HL-60 (cell line): ENCODE measurements around the gene BHLHE40.

Source experiments
- GABPA ChIP-seq: IDR thresholded peaks from 2 replicates; pipeline ENCODE4 v1.6.1; 2012; ENCODE audit warnings: low read depth
- POLR2AphosphoS5 ChIP-seq: IDR thresholded peaks from 2 replicates; pipeline ENCODE4 v1.6.1; 2012; ENCODE audit warnings: low read depth
- SPI1 ChIP-seq: IDR thresholded peaks from 2 replicates; pipeline ENCODE4 v1.6.1; 2012; ENCODE audit warnings: low read depth, mild to moderate bottlenecking, borderline replicate concordance
- TF ChIP-seq, protein P1 (sequence below): IDR thresholded peaks from one replicate; pipeline ENCODE4 v1.5.1; 2011; ENCODE audit warnings: low read length, control low read depth, inconsistent platforms; ENCODE audit not compliant: insufficient read depth
- TF ChIP-seq, protein P2 (sequence below): IDR thresholded peaks from 2 replicates; pipeline ENCODE4 v1.6.1; 2012; ENCODE audit warnings: low read depth; ENCODE audit not compliant: insufficient replicate concordance

DNA sequence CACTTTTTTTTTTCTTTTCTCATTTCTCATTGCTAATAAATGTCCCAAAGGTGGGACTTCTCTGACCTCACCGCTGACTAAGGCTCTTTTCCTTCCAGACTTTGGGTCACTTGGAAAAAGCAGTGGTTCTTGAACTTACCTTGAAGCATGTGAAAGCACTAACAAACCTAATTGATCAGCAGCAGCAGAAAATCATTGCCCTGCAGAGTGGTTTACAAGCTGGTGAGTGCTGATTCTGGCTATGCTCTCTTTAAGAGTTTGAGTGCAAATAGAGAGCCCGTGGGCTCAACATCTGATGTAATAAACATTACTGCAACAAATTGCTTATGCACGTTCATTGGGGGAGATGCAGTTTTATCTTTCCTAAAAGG, 2.0 kb downstream of the BHLHE40 start:
- TF ChIP-seq, protein P1, sequence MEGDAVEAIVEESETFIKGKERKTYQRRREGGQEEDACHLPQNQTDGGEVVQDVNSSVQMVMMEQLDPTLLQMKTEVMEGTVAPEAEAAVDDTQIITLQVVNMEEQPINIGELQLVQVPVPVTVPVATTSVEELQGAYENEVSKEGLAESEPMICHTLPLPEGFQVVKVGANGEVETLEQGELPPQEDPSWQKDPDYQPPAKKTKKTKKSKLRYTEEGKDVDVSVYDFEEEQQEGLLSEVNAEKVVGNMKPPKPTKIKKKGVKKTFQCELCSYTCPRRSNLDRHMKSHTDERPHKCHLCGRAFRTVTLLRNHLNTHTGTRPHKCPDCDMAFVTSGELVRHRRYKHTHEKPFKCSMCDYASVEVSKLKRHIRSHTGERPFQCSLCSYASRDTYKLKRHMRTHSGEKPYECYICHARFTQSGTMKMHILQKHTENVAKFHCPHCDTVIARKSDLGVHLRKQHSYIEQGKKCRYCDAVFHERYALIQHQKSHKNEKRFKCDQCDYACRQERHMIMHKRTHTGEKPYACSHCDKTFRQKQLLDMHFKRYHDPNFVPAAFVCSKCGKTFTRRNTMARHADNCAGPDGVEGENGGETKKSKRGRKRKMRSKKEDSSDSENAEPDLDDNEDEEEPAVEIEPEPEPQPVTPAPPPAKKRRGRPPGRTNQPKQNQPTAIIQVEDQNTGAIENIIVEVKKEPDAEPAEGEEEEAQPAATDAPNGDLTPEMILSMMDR = no peak
- TF ChIP-seq POLR2AphosphoS5 (no peak), GABPA (no peak), SPI1 (no peak)
- TF ChIP-seq, protein P2, sequence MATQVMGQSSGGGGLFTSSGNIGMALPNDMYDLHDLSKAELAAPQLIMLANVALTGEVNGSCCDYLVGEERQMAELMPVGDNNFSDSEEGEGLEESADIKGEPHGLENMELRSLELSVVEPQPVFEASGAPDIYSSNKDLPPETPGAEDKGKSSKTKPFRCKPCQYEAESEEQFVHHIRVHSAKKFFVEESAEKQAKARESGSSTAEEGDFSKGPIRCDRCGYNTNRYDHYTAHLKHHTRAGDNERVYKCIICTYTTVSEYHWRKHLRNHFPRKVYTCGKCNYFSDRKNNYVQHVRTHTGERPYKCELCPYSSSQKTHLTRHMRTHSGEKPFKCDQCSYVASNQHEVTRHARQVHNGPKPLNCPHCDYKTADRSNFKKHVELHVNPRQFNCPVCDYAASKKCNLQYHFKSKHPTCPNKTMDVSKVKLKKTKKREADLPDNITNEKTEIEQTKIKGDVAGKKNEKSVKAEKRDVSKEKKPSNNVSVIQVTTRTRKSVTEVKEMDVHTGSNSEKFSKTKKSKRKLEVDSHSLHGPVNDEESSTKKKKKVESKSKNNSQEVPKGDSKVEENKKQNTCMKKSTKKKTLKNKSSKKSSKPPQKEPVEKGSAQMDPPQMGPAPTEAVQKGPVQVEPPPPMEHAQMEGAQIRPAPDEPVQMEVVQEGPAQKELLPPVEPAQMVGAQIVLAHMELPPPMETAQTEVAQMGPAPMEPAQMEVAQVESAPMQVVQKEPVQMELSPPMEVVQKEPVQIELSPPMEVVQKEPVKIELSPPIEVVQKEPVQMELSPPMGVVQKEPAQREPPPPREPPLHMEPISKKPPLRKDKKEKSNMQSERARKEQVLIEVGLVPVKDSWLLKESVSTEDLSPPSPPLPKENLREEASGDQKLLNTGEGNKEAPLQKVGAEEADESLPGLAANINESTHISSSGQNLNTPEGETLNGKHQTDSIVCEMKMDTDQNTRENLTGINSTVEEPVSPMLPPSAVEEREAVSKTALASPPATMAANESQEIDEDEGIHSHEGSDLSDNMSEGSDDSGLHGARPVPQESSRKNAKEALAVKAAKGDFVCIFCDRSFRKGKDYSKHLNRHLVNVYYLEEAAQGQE = no peak
